Stimulated activated CD4-positive, alpha-beta T cell treated with anti-CD3 and anti-CD28 coated beads, TNF-alpha, amount 100 ng/mL, for 24 hours (primary cell): ENCODE results near the gene NDUFS2.
A peak's percentile ranks its signal among the peaks of the same experiment; 100 is the strongest.

Source experiments
- DNase-seq, 3 experiments: peaks; one replicate each; pipeline ENCODE4 v3.0.0-alpha.2; 2020; ENCODE audit warnings: low read depth in 3 of 3

NDUFS2 gene

GRCh38 chr1:161172349-161172748 lies 29.8 kb upstream of the NDUFS2 start:
- no peak for DNase-seq

GRCh38 chr1:161172776-161173376 lies 29.3 kb upstream of the NDUFS2 start:
- no peak for DNase-seq

GRCh38 chr1:161173711-161174110 lies 28.5 kb upstream of the NDUFS2 start:
- no peak for DNase-seq

- DNase-seq, result no peak
These were observed 27.3 kb upstream of the NDUFS2 start for GRCh38 chr1:161174911-161175310.

GRCh38 chr1:161175771-161176453 lies 26.3 kb upstream of the NDUFS2 start:
- no peak for DNase-seq

GRCh38 chr1:161176468-161177111 lies 25.6 kb upstream of the NDUFS2 start:
- no peak for DNase-seq

GRCh38 chr1:161177112-161177935 lies 24.8 kb upstream of the NDUFS2 start, which contains the start of gene B4GALT3:
B4GALT3 (minus strand) TSS chr1:161177507; CDS start chr1:161176060, 1,447 bp downstream.
- peak; percentile 91 to 97 (median 93) for DNase-seq

GRCh38 chr1:161177936-161178244 lies 24.3 kb upstream of the NDUFS2 start:
- no peak for DNase-seq

GRCh38 chr1:161179698-161180097 lies 22.5 kb upstream of the NDUFS2 start:
- DNase-seq, result no peak

GRCh38 chr1:161180639-161181038 lies 21.5 kb upstream of the NDUFS2 start:
- no peak for DNase-seq

GRCh38 chr1:161182214-161182613 lies 20.0 kb upstream of the NDUFS2 start:
- peak in 2 of 3 experiments; percentile 40 to 58 for DNase-seq

GRCh38 chr1:161185282-161185682 lies 16.9 kb upstream of the NDUFS2 start:
- peak in 2 of 3 experiments; percentile 53 to 58 for DNase-seq

GRCh38 chr1:161185732-161186311 lies 16.3 kb upstream of the NDUFS2 start:
- DNase-seq, result no peak

GRCh38 chr1:161187311-161187710 lies 14.9 kb upstream of the NDUFS2 start:
- no peak for DNase-seq

GRCh38 chr1:161188381-161188780 lies 13.8 kb upstream of the NDUFS2 start:
- no peak for DNase-seq

GRCh38 chr1:161189036-161189435 lies 13.1 kb upstream of the NDUFS2 start:
- DNase-seq, result no peak

GRCh38 chr1:161190962-161191521 lies 11.1 kb upstream of the NDUFS2 start:
- no peak for DNase-seq

GRCh38 chr1:161191971-161192370 lies 10.2 kb upstream of the NDUFS2 start:
- no peak for DNase-seq

GRCh38 chr1:161192476-161193465 lies 9.4 kb upstream of the NDUFS2 start:
- peak in 2 of 3 experiments; percentile 51 to 54 for DNase-seq

GRCh38 chr1:161193561-161194235 lies 8.5 kb upstream of the NDUFS2 start:
- DNase-seq, result no peak
